Activated naive CD8-positive, alpha-beta T cell treated with anti-CD3 and anti-CD28 coated beads, Interleukin-2, amount 50 U/mL, for 24 hours (primary cell): ENCODE measurements around the gene KRTAP12-1.
"Not testable (repeated sequence)": the region's sequence is repeated elsewhere in the genome, so short reads cannot be mapped to it uniquely, and the experiment has no call there.

Experiments
- ATAC-seq: fragments of 150-1000 bp; cut with Tn5 transposase; one replicate; pipeline ENCODE4 v1.10.0; 2021
- DNase-seq: peaks from one replicate; pipeline ENCODE4 v3.0.0; 2021
- H3K27ac Mint-ChIP-seq: one replicate; pipeline ENCODE4 v1.8.0; 2021; ENCODE audit warnings: mild to moderate bottlenecking, mixed read lengths
- H3K27me3 Mint-ChIP-seq: one replicate; pipeline ENCODE4 v1.8.0; 2021; ENCODE audit warnings: mixed read lengths
- H3K36me3 Mint-ChIP-seq: one replicate; pipeline ENCODE4 v1.8.0; 2021; ENCODE audit warnings: low read depth, mixed read lengths
- H3K4me1 Mint-ChIP-seq: one replicate; pipeline ENCODE4 v1.8.0; 2021; ENCODE audit warnings: mixed read lengths
- H3K4me3 Mint-ChIP-seq: one replicate; pipeline ENCODE4 v1.8.0; 2021; ENCODE audit warnings: mild to moderate bottlenecking, moderate library complexity, mixed read lengths
- H3K9me3 Mint-ChIP-seq: one replicate; pipeline ENCODE4 v1.8.0; 2021; ENCODE audit warnings: mixed read lengths

KRTAP12-1 gene

GRCh38 chr21:44653656-44654575, 28.0 kb downstream of the KRTAP12-1 start:
- H3K4me3 Mint-ChIP-seq = no peak overlapping the region
- no peaks in the 10 kb centered on the region for H3K27me3 Mint-ChIP-seq
- peaks cover 17% of the 10 kb centered on the region for H3K9me3 Mint-ChIP-seq
- DNase-seq (peak; percentile 31), ATAC-seq (peak; percentile 26)
- peaks cover 6% of the 10 kb centered on the region for H3K36me3 Mint-ChIP-seq
- peaks cover 45% of the 10 kb centered on the region for H3K4me1 Mint-ChIP-seq
- no peak overlapping the region for H3K27ac Mint-ChIP-seq

GRCh38 chr21:44653123-44653522, 28.8 kb downstream of the KRTAP12-1 start:
- Mint-ChIP-seq H3K4me3 (no peak overlapping the region), H3K27ac (no peak overlapping the region), H3K4me1 (peaks cover 37% of the 10 kb centered on the region), H3K36me3 (peaks cover 6% of the 10 kb centered on the region), H3K9me3 (peaks cover 17% of the 10 kb centered on the region), H3K27me3 (no peaks in the 10 kb centered on the region)
- DNase-seq (no peak), ATAC-seq (no peak)

- Mint-ChIP-seq H3K4me1 (peaks cover 18% of the 10 kb centered on the region), H3K27ac (no peak overlapping the region), H3K36me3 (no peaks in the 10 kb centered on the region), H3K9me3 (peaks cover 4% of the 10 kb centered on the region), H3K4me3 (no peak overlapping the region), H3K27me3 (no peaks in the 10 kb centered on the region)
- DNase-seq (no peak), ATAC-seq (no peak)
These were observed 30.8 kb downstream of the KRTAP12-1 start for GRCh38 chr21:44650973-44651675.

GRCh38 chr21:44650265-44650972, 31.5 kb downstream of the KRTAP12-1 start:
- no peaks in the 10 kb centered on the region for H3K9me3 Mint-ChIP-seq
- ATAC-seq (no peak), DNase-seq (no peak)
- H3K4me3 Mint-ChIP-seq = no peak overlapping the region
- no peaks in the 10 kb centered on the region for H3K27me3 Mint-ChIP-seq
- H3K27ac Mint-ChIP-seq = no peak overlapping the region
- peaks cover 18% of the 10 kb centered on the region for H3K4me1 Mint-ChIP-seq
- peaks cover 2% of the 10 kb centered on the region for H3K36me3 Mint-ChIP-seq

GRCh38 chr21:44649521-44650100, 32.4 kb downstream of the KRTAP12-1 start:
- ATAC-seq (no peak), DNase-seq (no peak)
- Mint-ChIP-seq H3K27ac (no peak overlapping the region), H3K36me3 (peaks cover 6% of the 10 kb centered on the region), H3K4me3 (no peak overlapping the region), H3K4me1 (peaks cover 11% of the 10 kb centered on the region), H3K9me3 (peaks cover 6% of the 10 kb centered on the region), H3K27me3 (no peaks in the 10 kb centered on the region)

GRCh38 chr21:44648557-44649311, 33.2 kb downstream of the KRTAP12-1 start:
- H3K36me3 Mint-ChIP-seq = peaks cover 12% of the 10 kb centered on the region
- peaks cover 15% of the 10 kb centered on the region for H3K9me3 Mint-ChIP-seq
- H3K27me3 Mint-ChIP-seq = no peaks in the 10 kb centered on the region
- H3K4me1 Mint-ChIP-seq = peaks cover 3% of the 10 kb centered on the region
- no peak overlapping the region for H3K27ac Mint-ChIP-seq
- ATAC-seq (no peak), DNase-seq (no peak)
- H3K4me3 Mint-ChIP-seq = no peak overlapping the region

- ATAC-seq (no peak), DNase-seq (no peak)
- H3K4me1 Mint-ChIP-seq = no peaks in the 10 kb centered on the region
- H3K36me3 Mint-ChIP-seq = peaks cover 17% of the 10 kb centered on the region
- no peak overlapping the region for H3K27ac Mint-ChIP-seq
- H3K4me3 Mint-ChIP-seq = no peak overlapping the region
- H3K9me3 Mint-ChIP-seq = peaks cover 27% of the 10 kb centered on the region
- H3K27me3 Mint-ChIP-seq = no peaks in the 10 kb centered on the region
These were observed 34.8 kb downstream of the KRTAP12-1 start for GRCh38 chr21:44647222-44647552.

- not testable (repeated sequence) for ATAC-seq
These were observed 35.4 kb downstream of the KRTAP12-1 start, which contains the start of gene KRTAP10-11 for GRCh38 chr21:44646366-44647221. TSS of gene KRTAP10-11 (plus strand) at chr21:44646414. CDS start at chr21:44646459, 45 bp downstream.

GRCh38 chr21:44644878-44645277, 37.1 kb downstream of the KRTAP12-1 start:
- Mint-ChIP-seq H3K27ac (no peak overlapping the region), H3K4me1 (no peaks in the 10 kb centered on the region), H3K36me3 (peaks cover 17% of the 10 kb centered on the region), H3K4me3 (no peak overlapping the region), H3K27me3 (no peaks in the 10 kb centered on the region), H3K9me3 (peaks cover 38% of the 10 kb centered on the region)
- ATAC-seq (no peak), DNase-seq (no peak)

More at GRCh38 chr21:44646366-44647221, 35.4 kb downstream of the KRTAP12-1 start, which contains the start of gene KRTAP10-11:
- not testable (repeated sequence) for DNase-seq, H3K27ac Mint-ChIP-seq, H3K27me3 Mint-ChIP-seq, H3K4me1 Mint-ChIP-seq, H3K4me3 Mint-ChIP-seq
- peaks cover 17% of the 10 kb centered on the region for H3K36me3 Mint-ChIP-seq
- peaks cover 30% of the 10 kb centered on the region for H3K9me3 Mint-ChIP-seq

- Mint-ChIP-seq H3K4me3 (no peak overlapping the region), H3K4me1 (no peaks in the 10 kb centered on the region), H3K9me3 (peaks cover 38% of the 10 kb centered on the region), H3K27me3 (no peaks in the 10 kb centered on the region), H3K36me3 (peaks cover 17% of the 10 kb centered on the region), H3K27ac (no peak overlapping the region)
- ATAC-seq (no peak), DNase-seq (no peak)
These were observed 38.1 kb downstream of the KRTAP12-1 start for GRCh38 chr21:44643741-44644310.

- no peaks in the 10 kb centered on the region for H3K27me3 Mint-ChIP-seq
- ATAC-seq (no peak), DNase-seq (no peak)
- peaks cover 17% of the 10 kb centered on the region for H3K36me3 Mint-ChIP-seq
- H3K4me3 Mint-ChIP-seq = no peak overlapping the region
- H3K9me3 Mint-ChIP-seq = peaks cover 38% of the 10 kb centered on the region
- H3K27ac Mint-ChIP-seq = no peak overlapping the region
- no peaks in the 10 kb centered on the region for H3K4me1 Mint-ChIP-seq
These were observed 41.2 kb downstream of the KRTAP12-1 start for GRCh38 chr21:44640761-44641160.

GRCh38 chr21:44639331-44639655, 42.7 kb downstream of the KRTAP12-1 start:
- DNase-seq = no peak
- peaks cover 34% of the 10 kb centered on the region for H3K9me3 Mint-ChIP-seq
- ATAC-seq = no peak
- H3K27ac Mint-ChIP-seq = no peak overlapping the region
- H3K27me3 Mint-ChIP-seq = no peaks in the 10 kb centered on the region
- no peak overlapping the region for H3K4me3 Mint-ChIP-seq
- H3K36me3 Mint-ChIP-seq = peaks cover 10% of the 10 kb centered on the region
- H3K4me1 Mint-ChIP-seq = no peaks in the 10 kb centered on the region
